KMS-11 (cell line): Measurements from ENCODE around the gene ZSWIM4.
A peak's percentile ranks its signal among the peaks of the same experiment; 100 is the strongest.

Experiments used
- H2AFZ ChIP-seq: fragments of 200-600 bp; sonication (generic); 2 replicates; pipeline ENCODE4 v1.6.1; 2016; ENCODE audit warnings: antibody characterized with exemption, mixed run types, low read depth
- H3K27ac ChIP-seq: fragments of 200-600 bp; sonication (generic); 2 replicates; pipeline ENCODE4 v1.6.1; 2016; ENCODE audit warnings: mild to moderate bottlenecking, mixed run types
- H3K27me3 ChIP-seq: fragments of 200-600 bp; sonication (generic); 2 replicates; pipeline ENCODE4 v1.6.1; 2017; ENCODE audit warnings: mild to moderate bottlenecking, low read depth, mixed run types, moderate library complexity; ENCODE audit not compliant: insufficient read depth
- H3K36me3 ChIP-seq: fragments of 200-600 bp; sonication (generic); 2 replicates; pipeline ENCODE4 v1.6.1; 2017; ENCODE audit warnings: mild to moderate bottlenecking, mixed run types; ENCODE audit not compliant: insufficient read depth
- H3K4me1 ChIP-seq: fragments of 200-600 bp; sonication (generic); 2 replicates; pipeline ENCODE4 v1.6.1; 2016; ENCODE audit warnings: mild to moderate bottlenecking, low read depth, mixed run types; ENCODE audit not compliant: poor library complexity, severe bottlenecking
- H3K4me2 ChIP-seq: fragments of 200-600 bp; sonication (generic); 2 replicates; pipeline ENCODE4 v1.7.0; 2016; ENCODE audit warnings: mild to moderate bottlenecking, mixed run types
- H3K4me3 ChIP-seq: fragments of 200-600 bp; sonication (generic); IDR thresholded peaks from 2 replicates; pipeline ENCODE4 v1.6.1; 2017; ENCODE audit warnings: low read depth, low read length, mixed read lengths; ENCODE audit not compliant: insufficient read depth
- H3K79me2 ChIP-seq: fragments of 200-600 bp; sonication (generic); 2 replicates; pipeline ENCODE4 v1.6.1; 2016; ENCODE audit warnings: low read depth, mixed run types; ENCODE audit not compliant: insufficient read depth
- H3K9ac ChIP-seq: fragments of 200-600 bp; sonication (generic); 2 replicates; pipeline ENCODE4 v1.6.1; 2016; ENCODE audit warnings: mild to moderate bottlenecking, mixed run types
- H4K20me1 ChIP-seq: fragments of 200-600 bp; sonication (generic); 2 replicates; pipeline ENCODE4 v1.6.1; 2016; ENCODE audit warnings: mild to moderate bottlenecking, mixed run types; ENCODE audit not compliant: insufficient read depth
- CTCF ChIP-seq: fragments of 200-600 bp; sonication (generic); conservative IDR thresholded peaks from 2 replicates; pipeline ENCODE4 v1.6.1; 2017; ENCODE audit warnings: low read depth, mild to moderate bottlenecking, antibody characterized with exemption, low read length, moderate library complexity, mixed read lengths

ZSWIM4 gene

GRCh38 chr19:13860679-13861391 lies 65.6 kb downstream of the ZSWIM4 start:
- H3K4me1 ChIP-seq: peaks cover 9% of the 10 kb centered on the region
- H3K4me3 ChIP-seq: no peak overlapping the region
- no peaks in the 10 kb centered on the region for H3K36me3 ChIP-seq
- no peaks in the 10 kb centered on the region for H3K79me2 ChIP-seq
- H2AFZ ChIP-seq: no peak overlapping the region
- TF ChIP-seq CTCF: no peak
- H3K4me2 ChIP-seq: no peak overlapping the region
- H3K9ac ChIP-seq: no peak overlapping the region
- no peaks in the 10 kb centered on the region for H4K20me1 ChIP-seq
- no peak overlapping the region for H3K27ac ChIP-seq
- H3K27me3 ChIP-seq: peaks cover 21% of the 10 kb centered on the region; the same call in 1 of the 2 replicates

GRCh38 chr19:13861392-13861713 lies 66.1 kb downstream of the ZSWIM4 start:
- peak overlapping the region; percentile 98 for H2AFZ ChIP-seq
- H3K79me2 ChIP-seq: no peaks in the 10 kb centered on the region
- peaks cover 9% of the 10 kb centered on the region for H3K4me1 ChIP-seq
- peaks cover 26% of the 10 kb centered on the region; the same call in 1 of the 2 replicates for H3K27me3 ChIP-seq
- H3K4me2 ChIP-seq: peak overlapping the region; percentile 95; the same call in 1 of the 2 replicates
- no peak for TF ChIP-seq CTCF
- no peaks in the 10 kb centered on the region for H3K36me3 ChIP-seq
- H3K4me3 ChIP-seq: no peak overlapping the region
- H4K20me1 ChIP-seq: no peaks in the 10 kb centered on the region
- H3K9ac ChIP-seq: no peak overlapping the region
- H3K27ac ChIP-seq: no peak overlapping the region

DNA sequence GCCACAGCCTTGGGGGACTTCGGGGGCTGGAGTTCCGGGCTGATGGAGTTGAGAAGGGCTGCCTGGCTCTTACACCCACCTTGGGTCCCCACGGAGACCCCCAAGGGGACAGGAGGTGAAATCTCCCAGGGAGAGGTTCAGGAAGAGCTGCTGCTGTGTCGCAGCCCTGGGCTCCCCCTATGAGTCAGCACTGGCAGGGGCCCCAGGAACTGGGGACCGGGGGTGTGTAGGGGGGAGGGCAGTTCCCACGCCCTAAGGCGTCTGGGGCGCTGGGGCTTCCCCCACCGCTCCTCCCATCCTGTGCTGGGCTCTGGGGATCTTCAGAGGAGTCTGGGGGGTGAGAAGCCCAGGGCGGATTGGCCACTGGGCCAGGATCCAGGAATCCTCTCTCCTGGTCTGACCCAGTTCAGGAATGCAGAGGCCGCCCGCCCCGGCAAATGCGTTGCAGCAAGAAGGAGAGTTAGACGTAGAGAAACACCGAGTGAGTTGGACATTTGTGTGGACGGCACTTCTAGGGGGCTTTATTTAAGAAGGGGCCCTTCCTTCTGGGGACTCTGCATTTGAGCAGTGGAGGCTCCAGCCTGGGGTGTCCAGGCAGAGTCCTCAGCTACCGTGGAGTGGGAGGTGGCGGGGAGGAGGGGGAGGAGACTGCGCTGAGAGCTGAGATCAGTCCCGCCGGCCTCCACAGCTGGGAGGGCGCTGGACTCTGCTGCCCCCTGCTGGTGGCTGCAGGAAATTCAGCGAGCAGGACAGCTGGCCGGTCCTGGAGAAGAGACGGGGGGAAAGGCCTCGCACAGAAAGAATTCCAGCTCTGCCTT lies 66.7 kb downstream of the ZSWIM4 start:
- H2AFZ ChIP-seq: peak overlapping the region; percentile 98
- H3K4me1 ChIP-seq: peaks cover 9% of the 10 kb centered on the region

GRCh38 chr19:13864046-13864666 lies 68.9 kb downstream of the ZSWIM4 start:
- Histone ChIP-seq H3K79me2 (no peaks in the 10 kb centered on the region), H3K4me3 (no peak overlapping the region), H3K4me2 (no peak overlapping the region), H3K27ac (no peak overlapping the region), H2AFZ (no peak overlapping the region), H3K36me3 (no peaks in the 10 kb centered on the region), H3K27me3 (peaks cover 46% of the 10 kb centered on the region), H3K9ac (no peak overlapping the region), H3K4me1 (peaks cover 9% of the 10 kb centered on the region), H4K20me1 (no peaks in the 10 kb centered on the region)
- TF ChIP-seq CTCF: no peak

More for the DNA sequence above, 66.7 kb downstream of the ZSWIM4 start:
- Histone ChIP-seq H3K4me3 (no peak overlapping the region), H3K27ac (no peak overlapping the region), H3K4me2 (peak overlapping the region; percentile 95), H4K20me1 (no peaks in the 10 kb centered on the region), H3K9ac (no peak overlapping the region), H3K36me3 (no peaks in the 10 kb centered on the region), H3K27me3 (peaks cover 32% of the 10 kb centered on the region), H3K79me2 (no peaks in the 10 kb centered on the region)
- peak; percentile 89 for TF ChIP-seq CTCF
